Brain pericyte (primary cell): ENCODE results near the gene PLEKHH3.
"Not testable (repeated sequence)": the region's sequence is repeated elsewhere in the genome, so short reads cannot be mapped to it uniquely, and the experiment has no call there.

Experiments
- DNase-seq: peaks from one replicate; pipeline ENCODE4 v3.0.0-alpha.2; 2012; ENCODE audit warnings: low read depth, low spot score

PLEKHH3 gene

GRCh38 chr17:42632949-42633444, 43.8 kb downstream of the PLEKHH3 start:
- DNase-seq: no peak

DNA sequence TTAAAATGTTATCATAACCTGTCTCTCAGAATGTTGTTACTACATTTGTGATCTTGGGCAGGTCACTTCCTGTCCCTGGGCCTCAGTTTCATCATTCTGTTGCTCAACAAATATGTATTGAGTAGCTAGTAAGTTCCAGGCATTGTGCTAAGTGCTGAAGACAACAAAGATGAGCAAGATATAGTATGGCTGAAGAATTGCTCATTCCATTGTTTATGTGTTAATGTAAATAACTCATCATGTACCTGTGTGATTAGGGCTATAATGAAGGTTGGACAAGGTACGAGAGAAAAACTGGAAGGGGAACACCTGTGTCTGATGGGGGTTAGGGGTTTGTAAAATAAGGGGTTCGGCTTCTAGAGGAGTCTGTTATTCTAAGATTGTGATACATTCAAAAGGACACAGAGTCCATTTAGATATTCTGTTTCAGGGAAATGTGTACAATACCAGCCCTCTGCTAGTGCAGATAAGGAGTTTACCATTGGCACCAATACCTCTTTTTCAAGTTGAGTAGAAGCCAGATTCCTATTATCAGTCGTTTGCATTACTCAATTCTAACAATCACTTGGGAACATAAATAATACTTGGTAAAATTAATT, 47.3 kb downstream of the PLEKHH3 start:
- DNase-seq: no peak

DNA sequence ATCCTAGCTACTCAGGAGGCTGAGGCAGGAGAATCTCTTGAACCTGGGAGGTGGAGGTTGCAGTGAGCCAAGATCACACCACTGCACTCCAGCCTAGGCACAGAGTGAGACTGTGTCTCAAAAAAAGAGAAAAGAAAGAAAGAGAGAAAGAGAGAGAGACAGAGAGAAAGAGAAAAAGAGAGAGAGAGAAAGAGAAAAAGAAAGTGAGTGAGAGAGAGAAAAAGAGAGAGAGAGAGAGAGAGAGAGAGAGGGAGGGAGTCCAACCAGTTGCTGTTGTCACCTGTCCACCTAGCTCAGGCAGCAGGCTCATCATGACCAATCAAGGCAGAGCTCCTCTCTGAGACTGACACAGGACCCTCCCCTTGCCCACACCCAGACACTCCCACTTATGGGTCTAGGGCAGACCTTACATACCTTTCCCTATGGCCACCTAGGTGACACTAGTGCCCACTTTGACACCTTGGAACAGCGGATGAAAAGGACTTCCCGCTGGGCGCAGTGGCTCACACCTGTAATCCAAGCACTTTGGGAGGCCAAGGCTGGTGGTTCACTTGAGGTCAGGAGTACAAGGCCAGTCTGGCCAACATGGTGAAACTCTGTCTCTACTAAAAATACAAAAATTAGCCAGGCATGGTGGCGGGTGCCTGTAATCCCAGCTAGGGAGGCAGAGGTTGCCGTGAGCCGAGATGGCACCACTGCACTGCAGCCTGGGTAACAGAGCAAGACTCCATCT, 49.6 kb downstream of the PLEKHH3 start:
- not testable (repeated sequence) for DNase-seq

- DNase-seq: no peak
Observed at GRCh38 chr17:42623732-42624596, 52.8 kb downstream of the PLEKHH3 start.

DNA sequence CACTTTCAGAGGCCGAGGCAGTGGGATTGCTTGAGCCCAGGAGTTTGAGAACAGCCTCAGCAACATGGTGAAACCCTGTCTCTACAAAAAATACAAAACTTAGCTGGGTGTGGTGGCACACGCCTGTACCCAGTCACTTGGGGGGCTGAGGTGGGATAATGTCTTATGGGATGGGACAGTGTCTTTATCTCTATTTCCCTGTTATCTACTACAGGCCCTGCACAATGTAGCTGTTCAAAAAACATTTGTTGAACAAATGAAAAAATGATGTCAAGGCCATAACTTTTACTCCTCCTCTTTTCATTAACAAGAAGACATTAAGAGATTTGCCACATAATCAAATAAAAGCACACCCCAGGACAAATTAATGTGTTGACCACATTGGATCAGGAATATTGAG, 53.5 kb downstream of the PLEKHH3 start:
- no peak for DNase-seq

GRCh38 chr17:42621987-42622386, 54.8 kb downstream of the PLEKHH3 start:
- DNase-seq: not testable (repeated sequence)

GRCh38 chr17:42618442-42619150, 58.2 kb downstream of the PLEKHH3 start:
- DNase-seq: no peak

GRCh38 chr17:42617956-42618431, 58.8 kb downstream of the PLEKHH3 start:
- DNase-seq: no peak
